A673 (cell line): ENCODE data around the gene DLG2. TPM values are rescaled to one million over a fixed set of nuclear protein-coding genes. Genes with fewer than 3 reads are reported as not detected.

ENCODE experiments used
- BruUV-seq: library from RNA; stranded (reverse); fragments of 400-500 nt; replicated peaks from 2 replicates; lab custom pipeline; 2021; lab: Mats Ljungman, UMichigan
- CTCF ChIA-PET: fragments of 300-600 bp; sonication (Branson Sonifier 250); formaldehyde crosslinking; loops from one replicate; lab custom pipeline; 2022; ENCODE audit warnings: antibody characterized with exemption; lab: Charles Lee
- POLR2A ChIA-PET: fragments of 300-600 bp; sonication (Branson Sonifier 250); formaldehyde crosslinking; loops from one replicate; lab custom pipeline; 2022; ENCODE audit warnings: antibody characterized with exemption; ENCODE audit not compliant: low non-redundant PET; lab: Charles Lee
- DNase-seq: peaks from one replicate; pipeline ENCODE4 v3.0.0-alpha.2; 2015; ENCODE audit warnings: low spot score
- H3K27ac ChIP-seq: fragments of 200-600 bp; sonication (generic); 2 replicates; pipeline ENCODE4 v1.5.1; 2016; ENCODE audit warnings: mixed run types, low read depth, mild to moderate bottlenecking, mixed read lengths, antibody characterized with exemption, low read length; ENCODE audit not compliant: poor library complexity, severe bottlenecking
- H3K27me3 ChIP-seq: fragments of 200-600 bp; sonication (generic); replicated peaks from 2 replicates; pipeline ENCODE4 v1.6.1; 2017; ENCODE audit warnings: mixed run types, low read depth, mild to moderate bottlenecking, mixed read lengths, antibody characterized with exemption, low read length; ENCODE audit not compliant: insufficient read depth, poor library complexity
- H3K36me3 ChIP-seq: fragments of 200-600 bp; sonication (generic); 2 replicates; pipeline ENCODE4 v1.6.1; 2016; ENCODE audit warnings: mixed run types, mild to moderate bottlenecking, mixed read lengths, antibody characterized with exemption, low read length; ENCODE audit not compliant: insufficient read depth, poor library complexity, severe bottlenecking
- H3K4me1 ChIP-seq: fragments of 200-600 bp; sonication (generic); 2 replicates; pipeline ENCODE4 v1.6.1; 2017; ENCODE audit warnings: mixed run types, mild to moderate bottlenecking, mixed read lengths, antibody characterized with exemption, low read length; ENCODE audit not compliant: insufficient read depth, poor library complexity, severe bottlenecking
- H3K4me3 ChIP-seq: fragments of 200-600 bp; sonication (generic); 2 replicates; pipeline ENCODE4 v1.5.1; 2016; ENCODE audit warnings: low read depth, mixed run types, mild to moderate bottlenecking, mixed read lengths, low read length; ENCODE audit not compliant: poor library complexity, severe bottlenecking
- H3K9me3 ChIP-seq: fragments of 200-600 bp; sonication (generic); 2 replicates; pipeline ENCODE4 v1.6.1; 2016; ENCODE audit warnings: mixed run types, low read depth, mild to moderate bottlenecking, mixed read lengths, antibody characterized with exemption, low read length; ENCODE audit not compliant: poor library complexity, severe bottlenecking
- CTCF ChIP-seq: fragments of 300-800, 200-600 bp; sonication (generic); conservative IDR thresholded peaks from 2 replicates; pipeline ENCODE4 v1.5.1; 2017; ENCODE audit warnings: low read depth, mild to moderate bottlenecking, antibody characterized with exemption, low read length, moderate library complexity, mixed read lengths
- EZH2 ChIP-seq: fragments of 200-600 bp; sonication (generic); IDR thresholded peaks from 2 replicates; pipeline ENCODE4 v1.6.1; 2017; ENCODE audit warnings: borderline replicate concordance, low read depth, mild to moderate bottlenecking, mixed read lengths, antibody characterized with exemption, low read length; ENCODE audit not compliant: poor library complexity, severe bottlenecking
- intact Hi-C: fragments of 100-400 bp; cut with micrococcal nuclease; formaldehyde crosslinking; loops from one replicate; pipeline ENCODE4 v1.10.0; 2022; ENCODE audit not compliant: unreplicated experiment
- total RNA-seq: library from RNA; stranded (reverse); gene quantifications from 2 replicates; pipeline ENCODE4 v1.2.3, GENCODE V29; 2021

The DLG2 gene
- total RNA-seq, 1 experiment from 2014 or later: 277 TPM

GRCh38 chr11:84300092-84300491 lies 1327.1 kb downstream of the DLG2 start:
- TF ChIP-seq CTCF (no peak), EZH2 (no peak)
- Histone ChIP-seq H3K9me3 (no peaks in the 10 kb centered on the region), H3K4me3 (no peak overlapping the region), H3K36me3 (no peaks in the 10 kb centered on the region), H3K4me1 (no peaks in the 10 kb centered on the region), H3K27me3 (no peaks in the 10 kb centered on the region), H3K27ac (no peak overlapping the region)
- ChIA-PET POLR2A (no interaction called here), CTCF (no interaction called here)
- DNase-seq: no peak
- intact Hi-C loops: no loop called here
- no TSS peak for BruUV-seq

GRCh38 chr11:84297570-84297969 lies 1329.6 kb downstream of the DLG2 start:
- DNase-seq: no peak
- no peaks in the 10 kb centered on the region for H3K36me3 ChIP-seq
- H3K4me1 ChIP-seq: no peaks in the 10 kb centered on the region
- no peaks in the 10 kb centered on the region for H3K9me3 ChIP-seq
- intact Hi-C loops: no loop called here
- no peak overlapping the region for H3K4me3 ChIP-seq
- no TSS peak for BruUV-seq
- no peaks in the 10 kb centered on the region for H3K27me3 ChIP-seq
- TF ChIP-seq CTCF: no peak
- no peak for TF ChIP-seq EZH2
- ChIA-PET CTCF (no interaction called here), POLR2A (no interaction called here)
- H3K27ac ChIP-seq: no peak overlapping the region

GRCh38 chr11:84295815-84296214 lies 1331.3 kb downstream of the DLG2 start:
- DNase-seq: no peak
- no peaks in the 10 kb centered on the region for H3K27me3 ChIP-seq
- BruUV-seq: no TSS peak
- intact Hi-C loops: no loop called here
- no peak overlapping the region for H3K27ac ChIP-seq
- ChIA-PET POLR2A (no interaction called here), CTCF (no interaction called here)
- TF ChIP-seq CTCF (no peak), EZH2 (no peak)
- no peak overlapping the region for H3K4me3 ChIP-seq
- no peaks in the 10 kb centered on the region for H3K4me1 ChIP-seq
- H3K9me3 ChIP-seq: no peaks in the 10 kb centered on the region
- H3K36me3 ChIP-seq: no peaks in the 10 kb centered on the region
